HG02973 (cell line): Measurements from ENCODE around the gene TEAD1.

Experiments used
- ATAC-seq: cut with Tn5 transposase; IDR thresholded peaks from one replicate; pipeline ENCODE4 v1.9.1; 2021; ENCODE audit warnings: moderate library complexity; ENCODE audit not compliant: unreplicated experiment

The TEAD1 gene

DNA sequence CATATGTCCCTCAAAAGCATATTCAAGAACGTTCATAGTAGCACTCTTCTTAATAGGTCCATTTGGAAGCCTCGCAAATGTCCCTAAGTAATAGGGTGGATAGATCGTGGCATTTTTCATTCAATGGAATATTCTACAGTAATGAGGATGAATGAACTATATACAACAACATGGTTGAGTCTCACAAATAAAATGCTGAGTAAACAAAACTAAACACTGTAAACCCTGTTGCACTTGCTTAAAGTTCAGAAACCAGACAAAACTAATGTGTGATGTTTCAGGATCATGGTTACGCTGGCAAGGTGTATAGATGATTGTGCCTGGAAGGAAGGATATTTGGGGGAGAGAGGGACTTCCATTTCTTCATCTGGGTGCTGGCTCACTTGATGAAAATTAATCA, 244.4 kb downstream of the TEAD1 start:
- ATAC-seq, result no peak

DNA sequence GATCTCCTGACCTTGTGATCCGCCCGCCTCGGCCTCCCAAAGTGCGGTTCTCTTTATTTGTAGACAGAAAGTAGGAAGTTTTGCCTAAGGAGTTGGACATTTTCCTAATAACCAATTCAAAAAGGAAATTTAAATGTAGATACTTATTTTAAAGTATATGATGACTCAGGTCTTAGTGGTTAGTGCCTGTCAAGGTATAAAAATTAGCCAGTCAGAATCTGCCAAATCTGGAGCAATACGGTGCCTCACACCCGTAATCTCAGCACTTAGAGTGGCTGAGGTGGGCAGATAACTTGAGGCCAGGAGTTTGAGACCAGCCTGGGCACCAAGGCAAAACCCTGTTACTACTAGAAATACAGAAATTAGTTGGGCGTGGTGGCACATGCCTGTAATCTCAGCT, 248.2 kb downstream of the TEAD1 start:
- ATAC-seq, result no peak

DNA sequence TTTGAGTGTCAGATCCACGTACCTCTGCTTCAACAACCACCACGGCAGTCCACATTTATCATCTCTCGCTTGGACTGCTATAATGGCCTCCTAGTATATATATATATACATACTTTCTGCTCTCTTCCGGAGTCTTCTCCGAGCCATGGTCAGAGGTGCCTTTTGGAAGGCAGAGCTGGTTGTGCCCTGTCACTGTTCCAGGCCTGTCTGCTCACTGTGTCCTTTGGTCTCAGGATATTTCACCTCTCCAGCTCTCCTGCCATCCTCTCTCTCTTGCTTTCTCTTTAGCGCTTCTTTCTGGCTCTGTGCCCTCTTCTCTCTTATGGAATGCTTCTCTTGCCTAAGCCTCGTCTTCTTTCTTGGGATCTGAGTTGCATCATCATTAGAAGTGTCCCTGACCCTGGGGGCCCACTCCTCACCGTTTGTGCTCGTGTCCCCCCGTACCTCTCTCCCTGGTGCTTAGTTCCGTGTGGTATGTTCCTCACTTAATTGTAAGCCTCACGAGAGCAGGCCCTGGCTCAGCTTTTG, 248.8 kb downstream of the TEAD1 start:
- ATAC-seq, result no peak

DNA sequence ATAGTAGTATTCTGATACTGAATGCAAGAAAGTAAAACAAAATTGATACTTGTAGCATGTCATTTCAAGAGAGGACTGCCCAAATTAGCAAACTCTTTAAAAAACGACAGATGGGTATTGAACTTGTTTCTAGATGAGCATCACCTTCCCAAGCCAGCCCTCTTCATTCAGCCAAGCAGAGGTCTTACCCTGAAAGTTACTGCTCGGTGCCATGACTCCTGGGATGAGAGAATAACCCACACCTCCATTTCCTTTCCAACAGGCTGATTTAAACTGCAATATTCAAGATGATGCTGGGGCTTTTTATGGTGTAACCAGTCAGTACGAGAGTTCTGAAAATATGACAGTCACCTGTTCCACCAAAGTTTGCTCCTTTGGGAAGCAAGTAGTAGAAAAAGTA, 250.4 kb downstream of the TEAD1 start:
- ATAC-seq, result no peak

DNA sequence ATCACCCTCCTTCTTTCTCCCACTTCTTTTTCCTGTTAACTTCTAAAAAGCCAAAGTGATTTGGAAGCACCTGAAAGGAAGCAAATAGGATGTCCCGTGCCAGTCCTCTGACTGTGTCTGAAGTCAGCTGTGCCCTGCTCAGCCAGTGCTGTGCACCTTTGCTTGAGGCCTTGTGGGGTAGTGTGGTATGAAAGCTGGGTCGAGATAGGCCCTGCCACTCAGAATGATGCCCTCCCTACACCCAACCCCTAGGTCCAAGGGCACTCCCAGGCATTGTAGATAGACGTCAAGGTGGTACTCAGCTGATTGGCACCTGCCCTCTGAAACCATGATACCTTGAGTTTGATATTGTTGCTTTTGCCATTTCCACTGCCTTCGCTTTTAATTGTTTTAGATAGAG, 251.3 kb downstream of the TEAD1 start:
- no peak for ATAC-seq

DNA sequence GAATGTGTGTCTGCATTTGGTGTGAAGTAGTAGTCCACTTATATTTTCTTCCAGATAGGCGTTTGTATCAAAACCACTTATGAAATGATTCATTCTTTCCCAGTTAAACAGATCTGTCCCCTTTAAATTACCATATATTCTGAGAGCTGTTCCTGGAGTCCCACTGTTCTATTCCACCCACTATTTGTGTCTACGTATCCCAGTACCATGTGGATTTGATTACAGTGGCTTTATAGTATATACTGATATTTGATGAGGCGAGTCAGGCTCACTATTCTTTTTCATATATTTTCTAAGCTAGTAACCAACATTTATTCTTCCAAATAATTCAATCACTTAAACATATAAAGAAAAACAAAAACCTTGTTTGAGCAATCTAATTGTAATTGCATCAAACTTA, 253.0 kb downstream of the TEAD1 start:
- ATAC-seq, result no peak

DNA sequence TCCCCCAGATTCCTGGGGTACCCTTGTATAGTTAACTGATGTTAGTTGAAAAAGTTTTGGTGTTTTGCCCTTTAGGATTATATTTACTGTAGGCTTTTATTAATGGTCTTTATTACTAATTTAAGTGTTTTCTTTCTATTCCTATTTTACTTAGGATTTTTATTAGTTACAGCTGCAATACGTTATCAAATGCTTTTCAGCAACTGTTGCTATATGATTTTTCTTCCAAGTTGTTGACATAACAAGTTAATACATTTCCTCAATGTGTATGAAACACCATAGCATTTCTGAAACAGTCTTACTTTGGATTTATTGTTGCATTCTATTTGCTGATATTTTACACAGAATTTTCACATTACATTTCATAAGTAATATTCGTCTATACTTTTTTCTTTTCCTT, 253.7 kb downstream of the TEAD1 start:
- ATAC-seq, result no peak

DNA sequence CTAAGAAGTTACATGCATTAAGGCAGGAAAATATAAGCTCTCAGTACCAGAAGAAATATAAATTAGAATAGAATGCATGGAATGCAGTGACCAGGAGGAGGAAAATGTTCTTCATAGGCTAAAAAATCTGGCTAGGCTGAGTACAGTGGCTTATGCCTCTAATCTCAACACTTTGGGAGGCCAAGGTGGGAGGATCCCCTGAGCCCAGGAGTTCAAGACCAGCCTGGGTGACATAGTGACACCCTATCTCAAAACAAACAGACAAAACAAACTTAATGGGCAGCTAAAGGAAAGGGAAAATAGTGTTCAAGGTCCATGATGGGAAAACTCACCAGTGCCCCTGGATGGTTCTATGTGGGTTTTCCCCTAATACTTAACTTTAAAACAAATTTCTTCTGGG, 256.6 kb downstream of the TEAD1 start:
- ATAC-seq, result no peak

DNA sequence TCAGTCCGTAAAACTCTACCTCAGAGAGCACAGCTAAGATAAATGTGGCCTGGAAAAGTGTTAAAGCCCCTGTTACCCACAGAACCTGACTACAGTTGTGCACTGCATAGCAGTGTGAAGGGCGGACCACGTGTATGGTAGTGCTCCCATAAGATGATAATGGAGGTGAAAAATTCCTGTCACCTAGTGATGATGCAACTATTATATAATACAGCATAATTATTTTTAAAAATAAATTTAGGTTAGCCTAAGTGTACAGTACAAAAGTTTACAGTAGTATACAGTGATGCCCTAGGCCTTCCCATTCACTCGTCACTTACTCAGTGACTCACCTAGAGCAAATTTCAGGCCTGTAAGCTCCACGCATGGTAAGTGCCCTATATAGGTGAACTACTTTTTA, 258.3 kb downstream of the TEAD1 start:
- ATAC-seq, result no peak

DNA sequence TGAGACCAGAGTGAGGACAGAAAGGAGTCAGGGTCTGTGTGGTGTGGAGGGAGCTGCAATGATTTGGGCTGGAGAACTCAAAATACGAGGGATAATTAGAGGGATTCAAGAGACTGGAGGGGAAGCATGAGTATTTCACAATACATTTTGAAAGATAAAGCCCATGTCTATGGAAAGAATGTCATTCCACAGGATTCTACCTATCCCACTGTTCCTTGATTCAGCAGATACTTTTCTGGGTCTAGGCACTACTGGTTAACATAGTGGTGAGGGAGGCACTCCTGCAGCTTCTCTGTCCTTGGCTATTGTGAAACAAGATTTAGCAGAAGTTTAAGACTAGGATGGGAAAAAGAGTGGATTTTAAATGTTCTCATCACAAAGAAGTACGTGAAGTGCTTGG, 262.0 kb downstream of the TEAD1 start:
- no peak for ATAC-seq

DNA sequence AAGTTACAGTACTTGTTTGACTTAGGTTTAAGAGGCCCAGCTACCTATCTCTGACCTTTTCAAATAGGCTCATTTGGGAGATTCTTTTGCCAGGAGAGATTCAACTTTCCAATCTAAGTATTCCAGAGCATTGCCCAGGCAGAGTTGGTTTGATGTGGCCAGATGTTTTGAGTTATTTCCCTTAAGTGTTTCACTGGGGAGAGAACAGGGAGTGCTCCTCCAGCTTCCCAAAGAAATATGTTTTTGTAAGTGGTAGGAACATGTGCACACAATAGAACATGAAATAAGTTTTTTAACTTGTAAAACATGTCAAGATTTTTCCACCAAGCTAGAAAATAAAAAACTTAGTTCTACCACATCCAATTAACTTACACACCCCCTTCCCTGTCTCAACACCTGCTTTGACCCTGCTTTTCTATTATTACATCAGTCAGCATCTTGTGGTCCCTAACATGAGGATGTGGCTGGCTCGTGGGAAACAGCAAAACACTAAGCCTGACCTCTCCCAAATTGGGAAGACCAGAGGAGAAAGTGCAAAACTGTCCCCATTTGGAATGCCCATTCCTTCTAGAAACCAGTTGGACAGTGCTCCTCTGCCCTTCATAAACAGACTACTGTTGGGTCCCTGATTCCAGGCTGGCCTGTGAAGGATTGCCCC, 264.5 kb downstream of the TEAD1 start:
- ATAC-seq, result no peak

DNA sequence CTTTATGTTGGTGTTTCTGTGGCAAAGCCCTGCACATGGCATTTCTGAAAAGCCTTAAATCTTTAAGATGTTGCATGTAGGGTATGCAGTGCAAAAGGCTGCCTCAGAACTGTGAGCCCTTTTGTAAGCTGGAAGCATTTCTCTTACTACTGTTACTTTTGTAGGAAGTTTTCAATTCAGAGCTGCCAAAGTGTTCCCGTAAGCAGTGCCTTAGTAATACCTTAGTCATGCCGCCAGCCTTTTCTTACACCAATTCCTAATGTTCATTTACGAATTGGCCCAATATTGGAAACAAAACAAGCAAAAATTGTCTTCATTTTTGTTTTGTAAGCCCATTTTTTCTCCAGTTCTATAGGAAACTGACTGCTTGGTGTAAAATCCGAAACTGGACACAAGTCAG, 267.4 kb downstream of the TEAD1 start:
- no peak for ATAC-seq

DNA sequence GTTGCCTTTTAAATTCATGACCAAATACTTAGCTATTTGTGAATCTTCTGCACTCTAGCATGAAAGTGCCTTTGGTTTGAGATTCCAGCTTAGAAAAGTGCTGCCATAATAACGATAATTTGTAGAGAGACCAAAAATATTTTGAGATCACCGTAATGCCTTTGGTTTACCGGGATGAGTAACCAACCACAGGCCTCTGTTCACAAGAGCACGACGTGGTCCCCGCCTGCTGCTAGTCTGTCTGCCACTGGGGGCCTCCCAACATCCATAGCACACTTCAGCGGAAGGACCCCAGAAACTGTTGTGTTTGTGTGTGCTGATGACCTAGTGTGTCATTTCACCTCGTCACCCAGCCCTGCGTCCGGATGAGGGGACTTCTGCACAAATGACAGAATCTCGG, 267.9 kb downstream of the TEAD1 start:
- no peak for ATAC-seq

DNA sequence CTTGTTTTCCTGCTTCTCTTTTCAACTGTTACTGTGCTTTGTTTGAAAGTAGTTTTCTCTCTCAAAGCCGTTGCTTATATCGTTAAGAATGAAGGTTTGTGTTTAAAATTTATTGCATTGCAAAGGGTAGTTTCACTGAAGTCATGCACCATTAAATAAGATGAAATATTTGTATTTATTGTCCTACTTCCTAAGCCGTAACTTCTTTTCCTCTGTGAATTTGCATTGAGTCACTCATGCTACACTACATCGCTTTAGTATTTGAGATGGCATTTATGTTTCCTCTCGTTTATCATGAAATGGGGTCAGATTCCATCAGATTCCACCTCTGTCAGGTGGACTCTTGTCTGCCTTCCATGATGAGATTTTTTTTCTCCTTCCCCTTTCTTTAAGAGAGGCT, 269.1 kb downstream of the TEAD1 start:
- no peak for ATAC-seq

DNA sequence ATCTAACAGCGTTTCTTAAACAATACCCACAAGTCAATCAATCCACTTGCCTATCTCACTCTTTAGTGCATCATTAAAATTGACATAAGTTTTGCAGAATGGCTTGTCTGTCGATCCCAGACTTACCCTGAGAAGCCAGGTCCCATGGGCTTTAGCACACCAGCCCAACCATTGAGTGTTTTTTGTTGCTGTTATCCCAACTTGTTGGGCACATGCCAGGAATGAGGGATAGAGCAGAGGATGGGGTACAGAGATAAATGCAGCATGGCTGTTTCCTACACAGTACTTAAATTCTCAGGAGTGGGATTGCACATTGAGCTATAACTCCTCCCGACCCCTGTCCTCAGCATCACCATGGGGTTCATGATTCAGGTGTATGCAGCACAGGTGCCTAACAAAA, 270.7 kb downstream of the TEAD1 start:
- no peak for ATAC-seq

DNA sequence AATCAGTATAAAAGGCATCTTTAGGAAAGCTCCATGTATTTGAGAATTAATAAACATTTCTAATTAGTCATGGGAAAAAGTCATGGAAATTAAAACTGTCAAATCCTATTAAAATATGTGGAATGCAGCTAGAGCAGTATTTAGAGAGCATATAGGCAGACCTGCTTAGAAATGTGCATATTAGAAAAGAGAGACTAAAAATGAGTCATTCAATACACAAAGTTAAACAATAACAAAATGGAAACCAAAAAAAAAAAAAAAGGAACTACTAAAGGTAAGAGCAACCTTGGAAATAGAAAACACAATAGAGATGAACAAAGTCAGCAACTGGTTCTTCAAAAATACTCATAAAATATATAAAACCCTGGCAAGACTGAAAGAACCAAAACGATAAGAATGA, 275.2 kb downstream of the TEAD1 start:
- no peak for ATAC-seq

DNA sequence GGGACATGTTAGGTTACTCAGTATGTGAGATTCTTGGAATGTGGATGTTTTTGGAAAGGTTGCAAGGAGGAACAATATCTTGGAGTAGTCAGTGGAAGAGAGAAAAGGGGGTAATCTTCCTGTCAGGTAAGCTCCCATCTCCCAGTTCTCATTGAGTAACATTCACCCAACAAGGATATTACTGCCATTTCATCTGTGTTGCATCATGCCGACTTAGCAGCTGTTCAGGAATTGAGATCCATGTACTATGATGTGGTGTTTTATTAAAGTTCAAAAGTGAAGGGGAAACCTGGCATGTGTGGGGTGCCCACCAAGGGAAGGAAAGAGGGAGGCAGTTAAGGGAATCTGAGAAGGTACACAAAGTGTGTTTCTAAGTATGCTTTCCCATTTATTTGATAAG, 276.4 kb downstream of the TEAD1 start:
- no peak for ATAC-seq

DNA sequence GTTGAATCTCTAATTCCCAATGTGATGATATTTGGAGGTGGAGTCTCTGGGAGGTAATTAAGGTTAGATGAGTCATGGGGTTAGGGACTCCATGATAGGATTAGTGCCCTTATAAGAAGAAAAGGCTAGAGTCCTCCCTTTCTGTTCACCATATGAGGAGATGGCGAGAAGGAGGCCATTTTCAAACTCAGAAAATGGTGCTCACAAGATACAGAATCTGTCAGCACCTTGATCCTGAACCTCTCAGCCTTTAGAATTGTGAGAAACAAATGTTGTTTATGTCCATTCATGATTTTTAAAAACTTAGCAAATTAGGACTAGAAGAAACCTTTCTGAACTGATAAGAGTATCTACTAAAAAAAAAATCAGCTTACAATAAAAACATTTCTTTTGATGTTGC, 277.2 kb downstream of the TEAD1 start:
- ATAC-seq, result no peak

DNA sequence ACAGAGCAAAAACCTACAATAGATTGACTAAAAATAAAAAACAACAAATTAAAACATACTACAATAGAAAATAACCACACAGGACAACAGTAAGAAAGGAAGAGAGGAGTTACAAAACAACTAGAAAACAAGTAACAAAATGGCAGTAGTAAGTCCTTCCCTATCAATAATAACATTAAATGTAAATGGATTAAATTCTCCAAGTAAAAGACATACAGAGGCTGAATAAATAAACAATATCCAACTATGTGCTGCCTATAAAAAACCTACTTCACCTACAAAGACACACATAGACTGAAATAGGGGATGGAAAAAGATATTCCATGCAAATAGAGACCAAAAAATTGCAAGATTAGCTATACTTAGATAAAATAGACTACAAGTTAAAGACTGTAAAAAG, 277.9 kb downstream of the TEAD1 start:
- no peak for ATAC-seq

DNA sequence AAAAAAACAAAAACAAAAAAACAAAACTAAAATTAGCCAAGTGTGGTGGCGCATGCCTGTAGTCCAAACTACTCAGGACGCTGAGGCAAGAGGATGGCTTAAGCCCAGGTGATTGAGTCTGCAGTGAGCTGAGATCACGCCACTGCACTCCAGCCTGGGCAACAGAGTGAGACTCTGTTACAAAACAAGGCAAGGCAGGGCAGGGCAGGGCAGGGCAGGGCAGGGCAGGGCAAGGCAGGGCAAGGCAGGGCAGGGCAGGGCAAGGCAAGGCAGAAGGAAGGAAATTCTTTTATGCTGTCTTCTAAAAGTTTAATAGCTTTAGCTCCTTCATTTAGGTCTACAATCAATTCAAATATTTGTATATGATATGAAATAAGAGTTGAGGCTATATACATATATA, 284.8 kb downstream of the TEAD1 start:
- ATAC-seq, result no peak

DNA sequence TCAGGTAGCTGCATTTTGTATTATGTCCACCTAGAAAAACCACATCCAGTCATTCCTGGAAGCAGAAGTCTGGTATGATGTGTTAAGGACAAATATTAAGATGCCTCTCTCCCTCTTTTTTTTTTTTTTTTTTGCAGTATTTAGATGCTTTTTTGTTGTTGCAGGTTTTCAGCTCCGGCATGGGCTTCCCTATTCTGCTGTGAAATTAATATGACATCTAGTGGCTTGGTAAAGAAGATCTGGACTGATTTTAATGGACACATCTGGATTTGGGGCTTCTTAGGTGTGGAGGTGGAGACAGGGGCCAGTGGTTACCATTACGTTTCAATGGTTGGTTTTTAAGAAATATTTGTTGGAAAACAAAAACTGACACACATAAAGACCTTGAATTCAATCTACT, 287.4 kb downstream of the TEAD1 start:
- ATAC-seq, result no peak

DNA sequence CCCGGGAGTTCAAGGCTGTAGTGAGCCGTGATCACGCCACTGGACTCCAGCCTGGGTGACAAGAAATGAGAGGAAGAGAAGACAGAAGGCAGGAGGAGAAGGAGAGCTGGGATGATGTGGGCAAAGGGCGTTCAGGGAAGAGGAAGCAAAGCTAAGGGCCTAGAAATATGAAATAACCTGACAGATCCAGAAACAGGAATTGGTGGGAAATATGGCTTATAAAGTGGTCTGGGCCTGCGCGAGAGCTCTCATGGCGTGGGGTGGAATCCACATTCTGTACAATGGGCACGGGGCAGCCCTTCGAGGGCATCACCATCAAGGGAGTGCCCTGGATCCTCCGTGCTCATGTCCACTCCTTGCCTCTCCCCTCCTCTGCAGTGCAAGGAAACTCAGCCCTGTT, 288.1 kb downstream of the TEAD1 start:
- no peak for ATAC-seq

DNA sequence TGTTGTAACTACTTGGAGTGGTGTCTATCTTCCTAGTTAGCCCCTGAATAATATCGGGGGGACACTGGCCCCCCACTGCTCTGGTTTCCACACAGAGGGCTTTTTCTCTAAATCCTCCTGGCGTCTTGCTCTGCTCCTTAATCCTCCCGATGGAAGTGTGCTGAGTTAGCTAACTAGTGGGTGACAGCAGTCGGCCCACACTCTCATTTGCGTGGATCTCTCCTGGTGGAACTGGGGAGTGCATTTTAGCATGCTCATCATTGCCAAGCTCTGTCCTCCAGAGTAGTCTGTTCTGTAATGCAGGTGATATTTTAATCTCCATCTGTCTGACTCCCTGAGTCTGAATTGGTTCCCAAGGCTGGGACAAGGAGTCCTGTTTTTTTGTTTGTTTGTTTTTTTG, 288.8 kb downstream of the TEAD1 start:
- no peak for ATAC-seq
